Retinal pigment epithelial cell (primary cell): ENCODE results near the gene MARK1.

Experiments used
- DNase-seq: peaks from one replicate; pipeline ENCODE4 v3.0.0-alpha.2; 2010; ENCODE audit warnings: low read depth
- H3K4me3 ChIP-seq: 2 replicates; pipeline ENCODE4 v1.5.1; 2011; ENCODE audit warnings: mild to moderate bottlenecking, low read length, control low read depth, moderate library complexity
- TF ChIP-seq, protein P1 (sequence below): conservative IDR thresholded peaks from 2 replicates; pipeline ENCODE4 v1.5.1; 2011; ENCODE audit warnings: low read depth, low read length, control low read depth, inconsistent platforms

MARK1 gene

DNA sequence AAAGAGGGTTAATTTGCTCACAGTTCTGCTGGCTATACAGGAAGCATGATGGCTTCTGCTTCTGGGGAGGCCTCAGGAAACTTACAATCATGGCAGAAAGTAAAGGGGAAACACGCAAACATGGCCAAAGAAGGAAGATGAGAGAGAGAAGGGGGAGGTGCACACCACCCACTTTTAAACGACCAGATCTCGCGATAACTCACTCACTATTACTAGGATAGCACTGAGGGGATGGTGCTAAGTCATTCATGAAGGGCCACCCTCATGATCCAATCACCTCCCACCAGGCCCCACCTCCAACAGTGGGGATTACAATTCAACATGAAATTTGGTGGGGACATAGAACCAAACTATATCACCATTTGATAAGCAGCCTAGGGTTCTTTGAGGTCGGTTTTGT lies 159.9 kb downstream of the MARK1 start:
- no peak overlapping the region for H3K4me3 ChIP-seq

DNA sequence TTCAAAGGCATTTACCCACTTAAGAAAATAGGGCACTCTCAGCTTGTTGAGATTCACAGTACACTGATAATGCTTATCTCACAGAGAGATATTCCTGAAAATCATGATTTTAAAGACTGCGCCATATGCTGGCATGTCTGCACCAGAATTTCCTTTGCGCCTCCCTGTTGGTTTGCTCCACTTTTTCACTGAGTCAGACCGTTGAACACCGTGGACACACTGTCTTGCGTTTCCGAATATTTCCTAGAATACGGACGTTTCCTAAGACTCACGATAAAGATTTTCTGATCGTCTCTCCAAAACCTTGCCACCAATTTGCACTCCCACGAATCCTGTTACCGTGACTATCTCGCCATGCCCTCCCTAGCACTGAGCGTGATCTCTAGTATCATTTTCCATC lies 161.7 kb downstream of the MARK1 start:
- TF ChIP-seq, protein P1, sequence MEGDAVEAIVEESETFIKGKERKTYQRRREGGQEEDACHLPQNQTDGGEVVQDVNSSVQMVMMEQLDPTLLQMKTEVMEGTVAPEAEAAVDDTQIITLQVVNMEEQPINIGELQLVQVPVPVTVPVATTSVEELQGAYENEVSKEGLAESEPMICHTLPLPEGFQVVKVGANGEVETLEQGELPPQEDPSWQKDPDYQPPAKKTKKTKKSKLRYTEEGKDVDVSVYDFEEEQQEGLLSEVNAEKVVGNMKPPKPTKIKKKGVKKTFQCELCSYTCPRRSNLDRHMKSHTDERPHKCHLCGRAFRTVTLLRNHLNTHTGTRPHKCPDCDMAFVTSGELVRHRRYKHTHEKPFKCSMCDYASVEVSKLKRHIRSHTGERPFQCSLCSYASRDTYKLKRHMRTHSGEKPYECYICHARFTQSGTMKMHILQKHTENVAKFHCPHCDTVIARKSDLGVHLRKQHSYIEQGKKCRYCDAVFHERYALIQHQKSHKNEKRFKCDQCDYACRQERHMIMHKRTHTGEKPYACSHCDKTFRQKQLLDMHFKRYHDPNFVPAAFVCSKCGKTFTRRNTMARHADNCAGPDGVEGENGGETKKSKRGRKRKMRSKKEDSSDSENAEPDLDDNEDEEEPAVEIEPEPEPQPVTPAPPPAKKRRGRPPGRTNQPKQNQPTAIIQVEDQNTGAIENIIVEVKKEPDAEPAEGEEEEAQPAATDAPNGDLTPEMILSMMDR, result no peak
- DNase-seq, result no peak
- peak overlapping the region; percentile 60 for H3K4me3 ChIP-seq

More for the DNA sequence above, 159.9 kb downstream of the MARK1 start:
- DNase-seq, result no peak
- TF ChIP-seq, protein P1, result no peak

DNA sequence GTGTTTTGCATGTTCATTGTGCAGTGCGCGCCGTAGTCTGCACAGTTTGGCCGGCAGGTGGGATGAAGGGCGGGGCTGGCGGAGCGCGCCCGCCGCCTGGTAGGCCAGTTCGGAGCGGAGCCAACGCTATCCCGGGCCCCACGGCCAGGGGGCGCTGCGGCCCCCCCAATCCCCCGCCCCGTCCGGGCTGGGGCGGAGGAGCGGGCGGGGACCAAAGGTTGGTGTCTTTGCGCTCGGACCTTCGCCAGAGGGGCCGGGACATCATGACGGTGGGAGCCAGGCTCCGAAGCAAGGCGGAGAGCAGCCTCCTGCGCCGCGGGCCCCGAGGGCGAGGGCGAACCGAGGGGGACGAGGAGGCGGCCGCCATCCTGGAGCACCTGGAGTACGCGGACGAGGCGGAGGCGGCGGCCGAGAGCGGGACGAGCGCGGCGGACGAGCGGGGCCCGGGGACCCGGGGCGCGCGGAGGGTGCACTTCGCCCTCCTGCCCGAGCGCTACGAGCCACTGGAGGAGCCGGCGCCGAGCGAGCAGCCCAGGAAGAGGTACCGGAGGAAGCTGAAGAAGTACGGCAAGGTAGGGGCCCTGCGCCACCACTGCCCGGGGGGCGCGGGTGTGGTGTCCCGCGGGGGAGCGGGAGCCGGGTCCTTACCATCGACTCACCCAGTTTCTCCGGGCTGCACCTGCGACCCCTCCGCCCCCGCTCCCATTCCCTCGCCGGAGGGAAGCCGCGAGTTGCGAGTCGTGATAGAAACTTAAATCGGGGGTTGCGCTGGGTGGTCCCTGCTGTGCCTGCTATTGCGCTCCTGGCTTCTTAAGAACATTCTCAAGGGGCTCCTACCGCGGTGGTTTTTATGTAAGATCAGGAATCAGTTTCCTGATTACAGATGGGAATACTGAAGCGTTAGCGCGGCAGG lies 162.5 kb downstream of the MARK1 start, which contains the start of gene C1orf115:
Gene C1orf115, plus strand, starts transcription at position 224 of the 913 bp plus-strand sequence. Its CDS starts 40 bp downstream, at position 264.
- TF ChIP-seq, protein P1, result peak; percentile 86
- DNase-seq, result no peak

DNA sequence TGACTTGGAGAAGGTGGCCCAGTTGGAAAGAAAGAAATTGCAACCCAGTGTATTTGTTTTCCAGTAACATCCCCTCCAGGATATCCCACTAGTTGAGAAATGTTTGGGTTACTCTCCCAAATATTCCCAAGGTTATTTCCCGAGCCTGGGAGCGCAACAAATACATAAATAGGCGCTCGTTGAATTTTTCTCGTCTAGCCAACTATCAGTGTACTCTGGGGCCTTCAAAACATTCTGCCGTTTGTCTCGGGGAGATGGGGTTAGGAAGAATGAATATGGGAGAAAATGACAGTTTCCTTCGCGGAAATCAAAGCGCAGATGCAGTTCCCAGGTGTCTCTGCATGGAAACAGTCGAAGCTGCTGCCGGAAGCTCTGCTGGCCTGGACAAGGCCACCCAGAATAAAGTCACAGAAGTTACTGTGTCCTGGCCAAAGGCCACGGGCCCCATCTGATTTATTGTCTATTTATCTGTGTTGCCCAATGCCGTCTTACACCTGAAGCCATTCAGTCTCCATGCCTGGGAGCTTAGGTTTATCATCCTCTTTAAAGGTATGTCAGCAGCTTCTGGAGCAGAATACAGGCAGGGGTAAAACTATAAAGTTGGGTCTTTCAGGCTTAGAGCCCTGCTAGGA lies 163.2 kb downstream of the MARK1 start:
- peak overlapping the region; percentile 60 for H3K4me3 ChIP-seq
- TF ChIP-seq, protein P1, result no peak
- DNase-seq, result no peak

More for the DNA sequence above, 162.5 kb downstream of the MARK1 start, which contains the start of gene C1orf115:
- peak within 1 kb of the TSS; percentile 60 for H3K4me3 ChIP-seq

DNA sequence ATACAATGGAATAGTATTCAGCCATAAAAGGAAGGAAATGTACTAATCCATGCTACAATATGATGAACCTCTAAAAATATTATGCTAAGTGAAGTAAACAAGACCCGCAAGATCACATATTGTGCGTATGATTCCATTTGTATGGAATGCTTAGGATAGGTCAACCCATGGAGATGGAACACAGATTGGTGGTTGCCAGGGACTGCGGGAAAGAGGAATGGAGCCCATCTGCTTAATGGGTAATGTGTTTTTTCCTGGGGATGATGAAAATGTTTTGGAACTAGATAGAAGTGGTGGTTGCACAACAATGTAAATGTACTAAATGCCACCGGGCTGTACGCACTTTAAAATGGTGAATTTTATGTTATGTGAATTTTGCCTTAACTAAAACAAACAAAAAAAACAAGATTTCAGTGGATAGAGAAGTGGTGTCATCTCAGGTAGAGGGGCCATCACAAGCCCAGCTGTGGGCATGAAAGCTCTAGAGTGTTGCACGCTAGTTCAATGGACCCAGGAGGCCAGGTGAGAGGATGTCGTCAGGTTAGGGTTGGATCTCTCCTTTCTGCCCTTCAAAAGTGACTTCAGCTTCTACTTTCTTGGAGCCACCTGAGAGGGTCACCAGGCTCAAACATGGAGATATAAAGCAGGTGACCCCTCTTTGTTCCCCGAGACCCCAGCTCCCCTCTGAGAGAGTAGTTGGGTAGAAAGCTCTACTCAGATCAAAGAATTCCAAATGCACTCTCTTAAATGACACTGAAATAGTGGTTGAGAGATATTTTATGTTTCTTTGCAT lies 164.7 kb downstream of the MARK1 start:
- no peak overlapping the region for H3K4me3 ChIP-seq
- TF ChIP-seq, protein P1, result no peak
- DNase-seq, result no peak

DNA sequence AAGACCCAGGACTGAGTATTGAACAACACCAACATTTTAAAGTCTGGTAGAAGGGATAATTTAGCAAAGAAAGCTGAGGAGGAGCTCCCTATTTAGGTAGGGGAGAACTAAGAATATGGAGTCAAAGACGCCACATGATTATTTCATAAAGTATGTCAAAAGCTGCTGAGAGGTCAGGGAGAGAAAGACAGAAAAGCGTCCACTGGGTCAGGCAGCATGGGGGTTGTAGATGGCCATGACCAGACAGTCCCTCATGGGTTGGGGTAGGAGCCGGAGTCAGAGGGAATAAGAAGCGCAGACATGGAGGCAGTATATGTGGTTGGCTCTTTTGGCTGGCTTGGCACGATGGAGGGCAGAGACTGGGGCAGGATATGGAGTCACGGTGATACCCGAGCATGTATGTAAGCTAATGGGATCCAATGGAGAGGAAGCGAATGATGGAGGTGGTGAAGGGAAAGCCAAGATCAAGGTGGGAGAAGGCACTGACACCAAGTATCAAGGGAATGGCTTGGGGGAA lies 167.0 kb downstream of the MARK1 start:
- TF ChIP-seq, protein P1, result no peak
- DNase-seq, result no peak
- H3K4me3 ChIP-seq, result no peak overlapping the region
